NB4 (cell line): ENCODE measurements around the gene ZGRF1.
"Not testable (repeated sequence)": the region's sequence is repeated elsewhere in the genome, so short reads cannot be mapped to it uniquely, and the experiment has no call there.

Experiments
- DNase-seq: peaks from one replicate; pipeline ENCODE4 v3.0.0; 2010; ENCODE audit warnings: low read depth
- H3K4me3 ChIP-seq: one replicate; pipeline ENCODE4 v1.5.1; 2011; ENCODE audit warnings: mild to moderate bottlenecking, low read depth, low read length, moderate library complexity
- MYC ChIP-seq: IDR thresholded peaks from 2 replicates; pipeline ENCODE4 v1.6.1; 2011; ENCODE audit warnings: low read depth, low read length
- POLR2A ChIP-seq: IDR thresholded peaks from 2 replicates; pipeline ENCODE4 v1.6.1; 2011; ENCODE audit warnings: mild to moderate bottlenecking; ENCODE audit not compliant: insufficient read length; ENCODE audit errors: extremely low read depth
- TF ChIP-seq, protein P1 (sequence below): IDR thresholded peaks from 2 replicates; pipeline ENCODE4 v1.6.1; 2011; ENCODE audit warnings: low read depth, low read length
- TF ChIP-seq, protein P2 (sequence below): IDR thresholded peaks from one replicate; pipeline ENCODE4 v1.5.1; 2012; ENCODE audit warnings: low read depth, low read length

Gene ZGRF1

DNA sequence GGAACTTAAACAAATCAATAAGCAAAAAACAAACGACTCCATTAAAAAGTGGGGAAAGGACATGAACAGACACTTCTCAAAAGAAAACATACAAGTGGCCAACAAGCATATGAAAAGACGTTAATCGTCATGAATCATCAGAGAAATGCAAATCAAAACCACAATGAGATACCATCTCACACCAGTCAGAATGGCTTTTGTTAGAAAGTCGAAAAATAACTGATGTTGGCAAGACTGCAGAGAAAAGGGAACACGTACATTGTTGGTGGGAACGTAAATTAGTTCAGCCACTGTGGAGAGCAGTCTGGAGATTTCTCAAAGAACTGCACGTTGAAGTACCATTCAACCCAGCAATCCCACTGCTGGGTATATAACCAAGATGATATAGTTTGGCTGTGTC lies 144.4 kb downstream of the ZGRF1 start:
- no peak overlapping the region for H3K4me3 ChIP-seq
- no peak for DNase-seq
- TF ChIP-seq, protein P1, sequence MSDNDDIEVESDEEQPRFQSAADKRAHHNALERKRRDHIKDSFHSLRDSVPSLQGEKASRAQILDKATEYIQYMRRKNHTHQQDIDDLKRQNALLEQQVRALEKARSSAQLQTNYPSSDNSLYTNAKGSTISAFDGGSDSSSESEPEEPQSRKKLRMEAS: no peak
- TF ChIP-seq POLR2A: no peak
- TF ChIP-seq MYC: no peak
- TF ChIP-seq, protein P2, sequence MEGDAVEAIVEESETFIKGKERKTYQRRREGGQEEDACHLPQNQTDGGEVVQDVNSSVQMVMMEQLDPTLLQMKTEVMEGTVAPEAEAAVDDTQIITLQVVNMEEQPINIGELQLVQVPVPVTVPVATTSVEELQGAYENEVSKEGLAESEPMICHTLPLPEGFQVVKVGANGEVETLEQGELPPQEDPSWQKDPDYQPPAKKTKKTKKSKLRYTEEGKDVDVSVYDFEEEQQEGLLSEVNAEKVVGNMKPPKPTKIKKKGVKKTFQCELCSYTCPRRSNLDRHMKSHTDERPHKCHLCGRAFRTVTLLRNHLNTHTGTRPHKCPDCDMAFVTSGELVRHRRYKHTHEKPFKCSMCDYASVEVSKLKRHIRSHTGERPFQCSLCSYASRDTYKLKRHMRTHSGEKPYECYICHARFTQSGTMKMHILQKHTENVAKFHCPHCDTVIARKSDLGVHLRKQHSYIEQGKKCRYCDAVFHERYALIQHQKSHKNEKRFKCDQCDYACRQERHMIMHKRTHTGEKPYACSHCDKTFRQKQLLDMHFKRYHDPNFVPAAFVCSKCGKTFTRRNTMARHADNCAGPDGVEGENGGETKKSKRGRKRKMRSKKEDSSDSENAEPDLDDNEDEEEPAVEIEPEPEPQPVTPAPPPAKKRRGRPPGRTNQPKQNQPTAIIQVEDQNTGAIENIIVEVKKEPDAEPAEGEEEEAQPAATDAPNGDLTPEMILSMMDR: no peak

DNA sequence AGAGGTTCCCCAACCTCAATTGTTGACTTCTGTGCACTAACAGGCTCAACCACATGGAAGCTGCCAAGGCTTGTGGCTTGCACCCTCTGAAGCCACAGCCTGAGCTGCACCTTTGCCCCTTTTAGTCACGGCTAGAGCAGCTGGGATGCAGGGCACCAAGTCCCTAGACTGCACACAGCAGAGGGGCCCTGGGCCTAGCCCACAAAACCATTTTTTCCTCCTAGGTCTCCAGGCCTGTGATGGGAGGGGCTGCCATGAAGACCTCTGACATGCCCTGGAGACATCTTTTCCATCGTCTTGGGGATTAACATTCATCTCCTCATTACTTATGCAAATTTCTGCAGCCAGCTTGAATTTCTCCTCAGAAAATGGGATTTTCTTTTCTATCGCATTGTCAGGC lies 145.9 kb downstream of the ZGRF1 start:
- not testable (repeated sequence) for H3K4me3 ChIP-seq, DNase-seq
